ENCODE measurements around the gene SULT1A2. TPM values are rescaled to one million over a fixed set of nuclear protein-coding genes. Genes with fewer than 3 reads are reported as not detected.

The SULT1A2 gene
- total and polyA plus RNA-seq, 2 of the 4 experiments (the other 2 are of a cell fraction): 0.09 TPM; not detected in 1

GRCh38 chr16:28585674-28586073, 11.2 kb downstream of the SULT1A2 start:
- no peak overlapping the region for H3K14ac ChIP-seq (replicated peaks; ENCODE audit: low read depth, low read length)
- H3K36me3 ChIP-seq (ENCODE audit: control insufficient read depth, insufficient read depth, low read length): peaks cover 23% of the 10 kb centered on the region
- no peak overlapping the region for H3K56ac ChIP-seq (ENCODE audit: extremely low read depth, insufficient read depth, low read length)
- no peak overlapping the region for H2BK120ac ChIP-seq (ENCODE audit: low read depth, low read length)
- H4K91ac ChIP-seq (ENCODE audit: insufficient read depth, low read depth, low read length): no peak overlapping the region
- intact Hi-C loops (cut with micrococcal nuclease): no loop called here
- dilution Hi-C loops (cut with HindIII; ENCODE audit: low sequenced_read_pairs, unreplicated experiment): no loop called here
- no peak for TF ChIP-seq RFX5 (IDR thresholded peaks at IDR 0.05; ENCODE audit: low read depth, low read length)
- no peak for TF ChIP-seq POLR2A (IDR thresholded peaks at IDR 0.05; ENCODE audit: low read depth, low read length)
- TF ChIP-seq USF2 (IDR thresholded peaks at IDR 0.05; ENCODE audit: low read depth, low read length): no peak
- no peak for TF ChIP-seq MXI1 (IDR thresholded peaks at IDR 0.05; ENCODE audit: borderline replicate concordance, low read depth, low read length)
- no peak for TF ChIP-seq BHLHE40 (IDR thresholded peaks at IDR 0.05; ENCODE audit: low read depth, low read length)
- no peak for TF ChIP-seq NFE2L2 (IDR thresholded peaks at IDR 0.05; ENCODE audit: low read depth, low read length)
- TF ChIP-seq MAFK (IDR thresholded peaks at IDR 0.05; ENCODE audit: low read depth, low read length): no peak
- no peak for TF ChIP-seq SMC3 (IDR thresholded peaks at IDR 0.05; ENCODE audit: low read depth, low read length)
- no peak for TF ChIP-seq RAD21 (IDR thresholded peaks at IDR 0.05; ENCODE audit: low read length)
- TF ChIP-seq RCOR1 (IDR thresholded peaks at IDR 0.05; ENCODE audit: insufficient replicate concordance, low read length): no peak
- TF ChIP-seq CTCF (conservative IDR thresholded peaks at IDR 0.05; ENCODE audit: low read depth, low read length): no peak
- no peak for TF ChIP-seq CHD1 (IDR thresholded peaks at IDR 0.05; ENCODE audit: low read depth, low read length)
- TF ChIP-seq CEBPB (IDR thresholded peaks at IDR 0.05; ENCODE audit: low read depth, low read length): no peak
- no peak overlapping the region for H3K9ac ChIP-seq (ENCODE audit: low read depth, low read length)
- ChIA-PET CTCF (no interaction called here), POLR2A (ENCODE audit: unreplicated experiment) (interaction anchor here (0.5 to 0.6 kb wide), 2 partner anchors 11 to 40 kb away, joined by 4 read pairs; partner anchors contain the start of gene SULT1A2)
- 74% methylated on average over 6 of the region's 11 CpGs; no CpG with 5 or more reads in 1 of the 2 experiments for WGBS, 2 experiments (ENCODE audit: extremely low coverage in 2 of 2, insufficient read length in 1 of 2)
- H3K18ac ChIP-seq (ENCODE audit: low read depth, low read length): no peak overlapping the region
- H2AK9ac ChIP-seq (replicated peaks; ENCODE audit: low read depth, low read length, poor library complexity): peak overlapping the region; percentile 42
- H3K4me3 ChIP-seq (ENCODE audit: insufficient read depth, low read depth, low read length): no peak overlapping the region
- no peaks in the 10 kb centered on the region for H3K4me1 ChIP-seq (ENCODE audit: control insufficient read depth, insufficient read depth, low read length)
- no peak overlapping the region for H3K4ac ChIP-seq (ENCODE audit: low read depth, low read length)
- H3K4me2 ChIP-seq (ENCODE audit: low read depth, low read length): no peak overlapping the region
- H2BK15ac ChIP-seq (ENCODE audit: low read depth, low read length): no peak overlapping the region
- in situ Hi-C loops (cut with MboI; ENCODE audit: low sequenced_read_pairs): no loop called here
- no peak overlapping the region for H2AK5ac ChIP-seq (ENCODE audit: low read depth, low read length)
- H3K27ac ChIP-seq (ENCODE audit: insufficient read depth, low read length): no peak overlapping the region
- no peaks in the 10 kb centered on the region for H3K79me1 ChIP-seq (ENCODE audit: low read depth in 1 of 2, low read length in 2 of 2)
- no peak overlapping the region for H2BK5ac ChIP-seq (ENCODE audit: low read depth, low read length, poor library complexity, severe bottlenecking)
- DNase-seq: no peak
- H4K20me1 ChIP-seq (ENCODE audit: insufficient read depth, low read length): no peaks in the 10 kb centered on the region
- no peak overlapping the region for H2BK20ac ChIP-seq (ENCODE audit: low read depth, low read length)
- no peaks in the 10 kb centered on the region for H3K27me3 ChIP-seq (ENCODE audit: control insufficient read depth, insufficient read depth, low read length)
- no peaks in the 10 kb centered on the region for H3K9me3 ChIP-seq (ENCODE audit: control insufficient read depth, insufficient read depth, low read length)
- BruUV-seq (replicated peaks): no TSS peak
- no peak overlapping the region for H4K5ac ChIP-seq (ENCODE audit: low read depth, low read length)
- H3K23ac ChIP-seq (ENCODE audit: low read depth, low read length): no peak overlapping the region
- no peak overlapping the region for H4K8ac ChIP-seq (ENCODE audit: low read depth in 2 of 2, low read length in 2 of 2)
- no peak for ATAC-seq (ENCODE audit: low read depth)
- H2AFZ ChIP-seq (replicated peaks; ENCODE audit: low read length, poor library complexity): no peak overlapping the region
- peaks cover 2% of the 10 kb centered on the region; the same call in 1 of the 2 replicates for H3K9me1 ChIP-seq (ENCODE audit: insufficient read depth, low read length)

Data from IMR-90 (cell line).